GM19025 (cell line): ENCODE data around the gene TMEM161B.
"Not testable (repeated sequence)": the region's sequence is repeated elsewhere in the genome, so short reads cannot be mapped to it uniquely, and the experiment has no call there.

Source experiments
- ATAC-seq: cut with Tn5 transposase; IDR thresholded peaks from one replicate; pipeline ENCODE4 v1.9.1; 2021; ENCODE audit warnings: mild to moderate bottlenecking, low read depth, moderate library complexity; ENCODE audit not compliant: unreplicated experiment

Gene TMEM161B

GRCh38 chr5:88188458-88189132 lies 80.0 kb downstream of the TMEM161B start:
- no peak for ATAC-seq

GRCh38 chr5:88183255-88183654 lies 85.4 kb downstream of the TMEM161B start:
- ATAC-seq, result no peak

- not testable (repeated sequence) for ATAC-seq
Observed at GRCh38 chr5:88177486-88177885, 91.2 kb downstream of the TMEM161B start.

- ATAC-seq, result no peak
Observed at GRCh38 chr5:88172847-88173758, 95.5 kb downstream of the TMEM161B start.

GRCh38 chr5:88159591-88159990 lies 109.1 kb downstream of the TMEM161B start:
- ATAC-seq, result no peak

- ATAC-seq, result no peak
Observed at GRCh38 chr5:88158056-88158455, 110.6 kb downstream of the TMEM161B start.

DNA sequence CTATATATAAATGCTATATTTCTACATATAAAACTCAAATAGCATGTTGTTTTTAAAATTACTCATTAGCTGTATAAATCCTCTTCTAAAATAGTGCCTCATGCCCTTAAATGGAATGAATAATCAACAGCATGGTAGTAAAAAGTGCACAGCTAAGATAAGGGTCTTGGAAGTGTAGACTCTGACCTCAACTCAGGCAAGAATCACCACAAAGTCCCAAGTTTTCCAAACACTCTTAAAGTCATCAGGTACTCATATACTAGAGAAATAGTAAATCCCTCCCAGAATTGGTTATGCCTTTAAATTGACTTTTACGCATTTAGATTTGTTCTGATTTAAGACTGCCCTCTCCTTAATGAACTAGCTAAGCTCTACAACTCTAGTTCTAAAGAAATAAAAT lies 113.8 kb downstream of the TMEM161B start:
- ATAC-seq, result no peak

DNA sequence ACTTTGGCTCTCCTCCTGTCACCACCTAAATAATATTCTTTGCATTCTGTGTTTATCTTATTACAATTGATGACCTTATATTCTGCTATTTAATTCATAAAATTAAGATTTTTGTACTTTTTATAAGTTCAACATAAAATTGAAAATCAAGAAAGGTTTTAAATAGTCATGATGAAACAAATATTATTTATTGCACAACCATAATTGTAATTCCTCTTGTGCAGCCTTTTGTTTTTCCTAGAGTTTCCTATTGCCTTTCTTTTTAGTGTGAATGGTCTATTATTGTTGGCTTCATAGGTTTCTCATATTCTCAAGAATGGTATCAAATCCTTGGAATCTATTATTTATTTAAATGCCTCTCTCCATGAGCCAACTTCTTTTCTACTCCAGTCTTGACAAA lies 117.9 kb downstream of the TMEM161B start:
- no peak for ATAC-seq

DNA sequence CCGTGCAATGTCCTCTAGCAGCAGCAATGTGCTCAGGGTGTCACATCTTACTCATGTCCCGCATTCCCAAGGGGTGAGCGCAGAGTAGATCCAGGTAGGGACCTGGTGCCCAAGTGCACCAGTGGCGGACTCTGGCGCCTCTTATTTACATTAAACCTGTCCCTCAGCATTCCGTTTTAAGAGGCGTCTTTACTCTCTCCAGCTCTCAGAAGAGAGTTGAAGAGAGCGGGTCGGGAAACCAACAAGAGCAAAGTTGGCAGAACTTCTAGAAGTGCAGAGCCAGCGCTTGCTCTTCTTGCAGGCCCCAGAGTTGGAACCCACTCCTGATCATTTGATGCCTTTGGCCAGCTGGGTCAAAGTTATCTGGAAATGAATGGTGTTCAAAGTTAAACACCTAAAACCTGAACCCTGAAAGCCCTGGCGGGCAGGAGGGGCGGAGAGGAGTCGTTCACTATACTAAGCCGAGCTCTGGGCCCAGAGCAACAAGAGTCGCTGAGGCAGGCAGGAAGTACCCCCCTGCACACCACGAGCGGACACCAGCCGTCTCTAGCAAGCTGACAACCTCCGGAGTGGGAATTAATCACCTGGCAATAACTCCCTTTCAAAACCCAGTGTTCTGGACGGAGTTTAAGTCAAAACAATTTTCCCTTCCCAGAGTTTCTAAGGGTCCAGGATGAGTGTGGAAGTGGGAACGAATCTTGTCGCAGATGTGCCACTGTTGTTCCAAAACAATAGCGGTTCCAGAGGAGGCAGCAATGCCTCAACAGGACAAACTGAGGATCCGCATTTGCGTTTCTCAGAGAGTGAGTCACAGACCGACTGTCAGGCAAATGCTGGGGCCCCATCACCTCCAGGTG lies 122.8 kb downstream of the TMEM161B start:
- ATAC-seq, result no peak

DNA sequence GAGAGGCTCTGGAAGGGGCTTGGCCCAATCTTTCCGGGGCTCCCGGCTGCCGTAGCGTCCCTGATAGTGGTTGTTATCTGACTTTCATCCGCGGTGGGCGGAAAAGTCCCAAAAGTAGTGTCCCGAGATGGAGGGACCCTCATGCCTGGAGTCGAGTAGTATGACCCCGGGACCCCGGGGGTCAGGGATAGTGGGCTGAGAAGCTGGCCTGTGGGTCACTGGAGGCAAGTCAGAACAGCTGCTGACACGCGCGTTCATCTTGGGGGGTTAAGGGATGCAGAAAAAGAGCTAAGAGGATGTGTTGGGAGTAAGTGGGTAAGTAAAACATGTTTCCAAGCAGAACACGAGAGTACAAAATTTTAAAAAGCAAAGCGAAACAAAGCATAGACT lies 123.4 kb downstream of the TMEM161B start:
- ATAC-seq, result no peak
